Smooth muscle cell (in vitro differentiated cells): Measurements from ENCODE around the gene EIPR1. TPM values are rescaled to one million over a fixed set of nuclear protein-coding genes. Genes with fewer than 3 reads are reported as not detected.

Experiments
- DNase-seq: peaks from one replicate; lab custom pipeline; 2025; ENCODE audit not compliant: unreplicated experiment; lab: John Stamatoyannopoulos, UW
- H2AFZ ChIP-seq: fragments of 200-600 bp; sonication (generic); 2 replicates; pipeline ENCODE4 v1.6.0; 2016; ENCODE audit warnings: antibody characterized with exemption, low read depth, mild to moderate bottlenecking
- H3F3A ChIP-seq: fragments of 200-600 bp; sonication (generic); 2 replicates; pipeline ENCODE4 v1.6.0; 2017; ENCODE audit warnings: antibody characterized with exemption, low read depth
- H3K27ac ChIP-seq: fragments of 200-600 bp; sonication (generic); 2 replicates; pipeline ENCODE4 v1.5.1; 2016; ENCODE audit warnings: low read depth, mild to moderate bottlenecking
- H3K27me3 ChIP-seq: fragments of 200-600 bp; sonication (generic); 2 replicates; pipeline ENCODE4 v1.6.1; 2016; ENCODE audit warnings: low read depth, mild to moderate bottlenecking
- H3K36me3 ChIP-seq: fragments of 200-600 bp; sonication (generic); 2 replicates; pipeline ENCODE4 v1.5.1; 2016; ENCODE audit warnings: low read depth
- H3K4me1 ChIP-seq: fragments of 200-600 bp; sonication (generic); 2 replicates; pipeline ENCODE4 v1.5.1; 2016; ENCODE audit warnings: low read depth
- H3K4me2 ChIP-seq: fragments of 200-600 bp; sonication (generic); 2 replicates; pipeline ENCODE4 v1.6.0; 2016; ENCODE audit warnings: mild to moderate bottlenecking
- H3K4me3 ChIP-seq: fragments of 200-600 bp; sonication (generic); 2 replicates; pipeline ENCODE4 v1.5.1; 2016; ENCODE audit warnings: mild to moderate bottlenecking
- H3K79me2 ChIP-seq: fragments of 200-600 bp; sonication (generic); 2 replicates; pipeline ENCODE4 v1.6.0; 2016; ENCODE audit warnings: low read depth, mild to moderate bottlenecking
- H3K9ac ChIP-seq: fragments of 200-600 bp; sonication (generic); 2 replicates; pipeline ENCODE4 v1.6.0; 2016; ENCODE audit warnings: low read depth
- H3K9me3 ChIP-seq: fragments of 200-600 bp; sonication (generic); replicated peaks from 2 replicates; pipeline ENCODE4 v1.5.1; 2016; ENCODE audit warnings: low read depth
- H4K20me1 ChIP-seq: fragments of 200-600 bp; sonication (generic); 2 replicates; pipeline ENCODE4 v1.6.0; 2016; ENCODE audit warnings: low read depth
- CTCF ChIP-seq: fragments of 200-600 bp; sonication (generic); IDR thresholded peaks from 2 replicates; pipeline ENCODE4 v1.5.1; 2017; ENCODE audit warnings: borderline replicate concordance, mild to moderate bottlenecking, antibody characterized with exemption; ENCODE audit not compliant: insufficient read depth, poor library complexity, severe bottlenecking
- WGBS: methylation state at CpG from one replicate; pipeline ENCODE4 v1.1.7; 2016; ENCODE audit warnings: low lambda C conversion rate; 5-methylcytosine and 5-hydroxymethylcytosine counted together
- polyA plus RNA-seq: library from polyadenylated mRNA; unstranded; fragments of >200 nt; fragmentation: Nextera tagmentation; extraction: Ambion mirVana; gene quantifications from 2 replicates; pipeline ENCODE4 v1.2.1, GENCODE V29; 2016
- total RNA-seq: library from RNA; depleted of rRNA; stranded (reverse); fragments of >200 nt; gene quantifications from 2 replicates; pipeline ENCODE4 v1.2.3, GENCODE V29; 2014

EIPR1 gene
- total and polyA plus RNA-seq, 2 experiments from 2014 or later = 18.5 to 23.1 TPM

GRCh38 chr2:3326871-3327270 is 50.7 kb downstream of the EIPR1 start:
- WGBS = 94% methylated on average over 15 of the region's 15 CpGs
- TF ChIP-seq CTCF = no peak
- H4K20me1 ChIP-seq = peaks cover 12% of the 10 kb centered on the region
- no peaks in the 10 kb centered on the region for H3K79me2 ChIP-seq
- no peak overlapping the region for H3K4me2 ChIP-seq
- no peaks in the 10 kb centered on the region for H3K9me3 ChIP-seq
- H3K9ac ChIP-seq = no peak overlapping the region
- H3K4me3 ChIP-seq = no peak overlapping the region
- no peaks in the 10 kb centered on the region for H3K36me3 ChIP-seq
- no peaks in the 10 kb centered on the region for H3K4me1 ChIP-seq
- H3F3A ChIP-seq = no peaks in the 10 kb centered on the region
- no peaks in the 10 kb centered on the region for H3K27me3 ChIP-seq
- DNase-seq = no peak
- H2AFZ ChIP-seq = no peak overlapping the region
- no peak overlapping the region for H3K27ac ChIP-seq

GRCh38 chr2:3326182-3326537 is 51.5 kb downstream of the EIPR1 start:
- H3K9me3 ChIP-seq = no peaks in the 10 kb centered on the region
- H4K20me1 ChIP-seq = peaks cover 12% of the 10 kb centered on the region
- no peaks in the 10 kb centered on the region for H3K27me3 ChIP-seq
- no peak overlapping the region for H3K4me3 ChIP-seq
- no peak overlapping the region for H2AFZ ChIP-seq
- no peak for DNase-seq
- H3F3A ChIP-seq = no peaks in the 10 kb centered on the region
- 98% methylated on average over 7 of the region's 7 CpGs for WGBS
- H3K9ac ChIP-seq = no peak overlapping the region
- no peaks in the 10 kb centered on the region for H3K36me3 ChIP-seq
- no peaks in the 10 kb centered on the region for H3K79me2 ChIP-seq
- H3K27ac ChIP-seq = no peak overlapping the region
- no peak for TF ChIP-seq CTCF
- no peaks in the 10 kb centered on the region for H3K4me1 ChIP-seq
- no peak overlapping the region for H3K4me2 ChIP-seq

GRCh38 chr2:3325458-3326181 is 52.0 kb downstream of the EIPR1 start:
- Histone ChIP-seq H3K9ac (no peak overlapping the region), H3K79me2 (no peaks in the 10 kb centered on the region), H4K20me1 (peaks cover 15% of the 10 kb centered on the region), H3K4me2 (no peak overlapping the region), H3K27me3 (no peaks in the 10 kb centered on the region), H2AFZ (no peak overlapping the region), H3K36me3 (no peaks in the 10 kb centered on the region), H3K4me3 (no peak overlapping the region), H3K27ac (no peak overlapping the region), H3F3A (no peaks in the 10 kb centered on the region), H3K9me3 (no peaks in the 10 kb centered on the region), H3K4me1 (no peaks in the 10 kb centered on the region)
- TF ChIP-seq CTCF = no peak
- 94% methylated on average over 11 of the region's 11 CpGs for WGBS
- no peak for DNase-seq
